AG10803 (cell line): ENCODE results near the gene MUC22.
A peak's percentile ranks its signal among the peaks of the same experiment; 100 is the strongest.
"Not testable (repeated sequence)": the region's sequence is repeated elsewhere in the genome, so short reads cannot be mapped to it uniquely, and the experiment has no call there.

Experiments used
- DNase-seq: peaks from one replicate; pipeline ENCODE4 v3.0.0; 2010; ENCODE audit warnings: low read depth
- H3K4me3 ChIP-seq: 2 replicates; pipeline ENCODE4 v1.5.1; 2011; ENCODE audit warnings: mild to moderate bottlenecking, low read length, control low read depth
- CTCF ChIP-seq: conservative IDR thresholded peaks from 2 replicates; pipeline ENCODE4 v1.5.1; 2011; ENCODE audit warnings: mild to moderate bottlenecking, low read length, control low read depth, inconsistent platforms

MUC22 gene

GRCh38 chr6:31042806-31043205 lies 32.5 kb downstream of the MUC22 start:
- H3K4me3 ChIP-seq: no peak overlapping the region
- peak; percentile 60 for DNase-seq
- peak; percentile 72 for TF ChIP-seq CTCF

- no peak overlapping the region for H3K4me3 ChIP-seq
- TF ChIP-seq CTCF: no peak
- no peak for DNase-seq
Observed at GRCh38 chr6:31048099-31048498, 37.8 kb downstream of the MUC22 start.

GRCh38 chr6:31049518-31049917 lies 39.2 kb downstream of the MUC22 start:
- DNase-seq: peak; percentile 12
- no peak for TF ChIP-seq CTCF
- H3K4me3 ChIP-seq: no peak overlapping the region

GRCh38 chr6:31053187-31053586 lies 42.9 kb downstream of the MUC22 start:
- not testable (repeated sequence) for DNase-seq, H3K4me3 ChIP-seq

- DNase-seq: no peak
- H3K4me3 ChIP-seq: no peak overlapping the region
- TF ChIP-seq CTCF: no peak
Observed at GRCh38 chr6:31053873-31054272, 43.6 kb downstream of the MUC22 start.

GRCh38 chr6:31055441-31055840 lies 45.2 kb downstream of the MUC22 start:
- H3K4me3 ChIP-seq: no peak overlapping the region
- DNase-seq: no peak
- no peak for TF ChIP-seq CTCF

- no peak overlapping the region for H3K4me3 ChIP-seq
- peak; percentile 55 for DNase-seq
- no peak for TF ChIP-seq CTCF
Observed at GRCh38 chr6:31057426-31058003, 47.2 kb downstream of the MUC22 start.
